ENCODE data around the gene INSYN2A. TPM values are rescaled to one million over a fixed set of nuclear protein-coding genes. Genes with fewer than 3 reads are reported as not detected.

The INSYN2A gene
- polyA plus RNA-seq, 2 of the 4 experiments (the other 2 are of a cell fraction), result 0.25 to 0.54 TPM

DNA sequence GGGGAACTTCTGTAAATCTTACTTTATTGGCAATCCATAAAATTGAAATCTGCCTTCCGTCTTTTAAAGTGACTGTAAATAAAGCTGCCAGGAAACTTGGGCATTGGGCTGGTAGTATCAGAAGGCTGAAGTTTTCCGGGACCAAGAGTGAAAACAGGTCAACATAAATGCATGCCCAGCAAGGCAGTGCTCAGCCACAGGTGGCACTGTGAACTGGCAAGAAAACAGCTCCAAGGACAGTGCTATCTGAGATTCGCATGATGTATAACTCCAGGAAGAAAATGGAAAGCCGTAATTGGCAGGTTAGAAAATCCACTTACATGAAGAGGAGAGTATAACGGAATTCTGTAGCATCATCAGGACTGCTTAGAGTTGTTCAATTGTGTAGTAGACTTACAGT is 1.9 kb upstream of the INSYN2A start:
- peak in 1 of 2 experiments; percentile 43; a peak in 3 of 6 replicates for ATAC-seq
- POLR2A ChIA-PET, result no interaction called here
- FAIRE-seq, result no peak

GRCh38 chr10:127197154-127197432 is 702 bp upstream of the INSYN2A start:
- peak overlapping the region; percentile 62; the same call in 2 of the 3 replicates for H3K4me3 ChIP-seq
- no peak for FAIRE-seq
- peak overlapping the region in 1 of 2 experiments; percentile 87; a peak in 1 of 6 replicates for H3K27ac ChIP-seq
- no peaks in the 10 kb centered on the region for H3K9me3 ChIP-seq
- no peak for DNase-seq (ENCODE audit: low read depth in 1 of 2, low spot score in 1 of 2)
- H3K4me2 ChIP-seq, result peak overlapping the region; percentile 98
- TF ChIP-seq ZFP36 (IDR thresholded peaks at IDR 0.05; ENCODE audit: borderline replicate concordance, partially characterized antibody) (no peak), ZNF302 (CRISPR knock-in tag; IDR thresholded peaks at IDR 0.05) (no peak), RARB (CRISPR knock-in tag; IDR thresholded peaks at IDR 0.05) (no peak), PBX3 (IDR thresholded peaks at IDR 0.05) (no peak), FOSL2 (IDR thresholded peaks at IDR 0.05) (no peak), FOSL2 (CRISPR knock-in tag; IDR thresholded peaks at IDR 0.05) (no peak), JUNB (IDR thresholded peaks at IDR 0.05) (no peak), POLR2A (IDR thresholded peaks at IDR 0.05; ENCODE audit: low read length) (no peak), RAD21 (conservative IDR thresholded peaks at IDR 0.05 in 1 of 2, IDR thresholded peaks at IDR 0.05 in 1 of 2) (no peak), POLR2AphosphoS2 (conservative IDR thresholded peaks at IDR 0.05; ENCODE audit: low read length) (no peak), ZSCAN20 (CRISPR knock-in tag; IDR thresholded peaks at IDR 0.05) (no peak), TFCP2L1 (CRISPR knock-in tag; IDR thresholded peaks at IDR 0.05) (no peak), HOXB5 (CRISPR knock-in tag; IDR thresholded peaks at IDR 0.05) (no peak), FOSB (CRISPR knock-in tag; IDR thresholded peaks at IDR 0.05) (no peak)
- TF ChIP-seq, protein P1, sequence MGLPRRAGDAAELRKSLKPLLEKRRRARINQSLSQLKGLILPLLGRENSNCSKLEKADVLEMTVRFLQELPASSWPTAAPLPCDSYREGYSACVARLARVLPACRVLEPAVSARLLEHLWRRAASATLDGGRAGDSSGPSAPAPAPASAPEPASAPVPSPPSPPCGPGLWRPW (IDR thresholded peaks at IDR 0.05), result no peak
- TF ChIP-seq, protein P2, sequence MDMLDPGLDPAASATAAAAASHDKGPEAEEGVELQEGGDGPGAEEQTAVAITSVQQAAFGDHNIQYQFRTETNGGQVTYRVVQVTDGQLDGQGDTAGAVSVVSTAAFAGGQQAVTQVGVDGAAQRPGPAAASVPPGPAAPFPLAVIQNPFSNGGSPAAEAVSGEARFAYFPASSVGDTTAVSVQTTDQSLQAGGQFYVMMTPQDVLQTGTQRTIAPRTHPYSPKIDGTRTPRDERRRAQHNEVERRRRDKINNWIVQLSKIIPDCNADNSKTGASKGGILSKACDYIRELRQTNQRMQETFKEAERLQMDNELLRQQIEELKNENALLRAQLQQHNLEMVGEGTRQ (IDR thresholded peaks at IDR 0.05), result no peak
- CTCF ChIA-PET, result interaction anchor here (0.9 to 1.4 kb wide), 2 partner anchors 18 to 45 kb away, joined by 3 to 6 read pairs; no protein-coding TSS in a partner anchor
- POLR2A ChIA-PET, result no interaction called here
- WGBS (ENCODE audit: missing lambda C conversion rate), result 78% methylated on average over 4 of the region's 5 CpGs
- H3K4me1 ChIP-seq, result peaks cover 24% of the 10 kb centered on the region
- no peak for ATAC-seq

More for the DNA sequence above, 1.9 kb upstream of the INSYN2A start:
- CTCF ChIA-PET, result interaction anchor here (0.6 to 1.0 kb wide), 4 partner anchors 46 to 497 kb away, joined by 3 read pairs; no protein-coding TSS in a partner anchor
- Histone ChIP-seq H3K9me3 (no peaks in the 10 kb centered on the region), H3K4me3 (no peak overlapping the region), H3K4me2 (no peak overlapping the region), H3K27ac (no peak overlapping the region), H3K4me1 (peaks cover 24% of the 10 kb centered on the region)
- WGBS (ENCODE audit: missing lambda C conversion rate), result 86% methylated on average over 5 of the region's 5 CpGs
- peak in 1 of 2 experiments; percentile 29 for DNase-seq (ENCODE audit: low read depth in 1 of 2, low spot score in 1 of 2)
- TF ChIP-seq, protein P3, sequence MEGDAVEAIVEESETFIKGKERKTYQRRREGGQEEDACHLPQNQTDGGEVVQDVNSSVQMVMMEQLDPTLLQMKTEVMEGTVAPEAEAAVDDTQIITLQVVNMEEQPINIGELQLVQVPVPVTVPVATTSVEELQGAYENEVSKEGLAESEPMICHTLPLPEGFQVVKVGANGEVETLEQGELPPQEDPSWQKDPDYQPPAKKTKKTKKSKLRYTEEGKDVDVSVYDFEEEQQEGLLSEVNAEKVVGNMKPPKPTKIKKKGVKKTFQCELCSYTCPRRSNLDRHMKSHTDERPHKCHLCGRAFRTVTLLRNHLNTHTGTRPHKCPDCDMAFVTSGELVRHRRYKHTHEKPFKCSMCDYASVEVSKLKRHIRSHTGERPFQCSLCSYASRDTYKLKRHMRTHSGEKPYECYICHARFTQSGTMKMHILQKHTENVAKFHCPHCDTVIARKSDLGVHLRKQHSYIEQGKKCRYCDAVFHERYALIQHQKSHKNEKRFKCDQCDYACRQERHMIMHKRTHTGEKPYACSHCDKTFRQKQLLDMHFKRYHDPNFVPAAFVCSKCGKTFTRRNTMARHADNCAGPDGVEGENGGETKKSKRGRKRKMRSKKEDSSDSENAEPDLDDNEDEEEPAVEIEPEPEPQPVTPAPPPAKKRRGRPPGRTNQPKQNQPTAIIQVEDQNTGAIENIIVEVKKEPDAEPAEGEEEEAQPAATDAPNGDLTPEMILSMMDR (IDR thresholded peaks at IDR 0.05), result peak; percentile 24
- TF ChIP-seq HOXB13 (CRISPR knock-in tag; IDR thresholded peaks at IDR 0.05; ENCODE audit: low read depth), result no peak
- no peak for TF ChIP-seq CHD2 (IDR thresholded peaks at IDR 0.05; ENCODE audit: low read length, partially characterized antibody)

DNA sequence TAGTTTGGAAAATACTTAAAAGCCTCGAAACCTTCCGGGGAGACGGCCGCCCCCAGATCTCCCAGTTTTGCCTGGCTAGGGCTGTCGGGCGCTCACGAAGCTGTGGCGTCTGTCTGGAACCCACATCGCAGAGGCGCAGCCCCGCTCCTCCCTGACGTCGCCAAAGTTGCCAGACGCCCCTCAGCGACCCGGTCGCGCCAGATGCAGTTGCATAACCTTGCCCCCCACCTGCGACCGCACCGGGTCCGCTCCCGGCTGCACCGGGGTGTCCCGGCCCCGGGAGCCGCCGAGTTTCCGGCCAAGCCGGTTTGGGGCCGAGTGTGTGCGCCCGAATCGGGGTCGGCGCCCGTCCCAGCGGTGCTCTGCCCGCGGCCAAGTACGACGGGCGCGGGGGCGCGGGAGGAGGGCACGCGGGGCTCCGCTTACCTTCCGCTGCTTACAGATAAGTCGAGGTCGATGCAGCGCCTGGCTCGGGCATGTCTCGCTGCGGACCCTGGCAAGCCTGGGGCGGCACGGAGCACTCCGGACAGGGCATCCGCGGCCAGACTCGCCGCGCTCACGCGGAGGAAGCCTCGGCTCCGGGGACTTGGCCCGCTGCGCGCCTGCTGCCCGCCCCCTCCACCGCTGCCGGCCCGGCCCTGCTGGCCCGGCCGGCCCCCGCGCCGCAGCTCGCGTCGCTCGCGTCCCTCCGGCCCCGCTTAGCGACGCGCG is 665 bp downstream of the INSYN2A start:
- peak; percentile 22 for DNase-seq (ENCODE audit: low read depth in 1 of 2, low spot score in 1 of 2)
- POLR2A ChIA-PET, result no interaction called here
- TF ChIP-seq KDM1A (IDR thresholded peaks at IDR 0.05; ENCODE audit: low read depth), result no peak
- no peak for TF ChIP-seq HOXB13 (CRISPR knock-in tag; IDR thresholded peaks at IDR 0.05; ENCODE audit: low read depth)
- TF ChIP-seq FOSL2 (IDR thresholded peaks at IDR 0.05), result no peak
- TF ChIP-seq FOSL2 (CRISPR knock-in tag; IDR thresholded peaks at IDR 0.05), result no peak
- no peak for TF ChIP-seq POLR2A (IDR thresholded peaks at IDR 0.05; ENCODE audit: low read length)
- no peak for TF ChIP-seq TP53 (CRISPR knock-in tag; IDR thresholded peaks at IDR 0.05)
- no peak for TF ChIP-seq JUN (IDR thresholded peaks at IDR 0.05)
- no peak for TF ChIP-seq HOXB5 (CRISPR knock-in tag; IDR thresholded peaks at IDR 0.05)
- TF ChIP-seq, protein P2 (IDR thresholded peaks at IDR 0.05), result no peak
- TF ChIP-seq, protein P4, sequence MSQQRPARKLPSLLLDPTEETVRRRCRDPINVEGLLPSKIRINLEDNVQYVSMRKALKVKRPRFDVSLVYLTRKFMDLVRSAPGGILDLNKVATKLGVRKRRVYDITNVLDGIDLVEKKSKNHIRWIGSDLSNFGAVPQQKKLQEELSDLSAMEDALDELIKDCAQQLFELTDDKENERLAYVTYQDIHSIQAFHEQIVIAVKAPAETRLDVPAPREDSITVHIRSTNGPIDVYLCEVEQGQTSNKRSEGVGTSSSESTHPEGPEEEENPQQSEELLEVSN (IDR thresholded peaks at IDR 0.05; ENCODE audit: borderline replicate concordance, low read depth), result 0 out of 2 replicates have a peak, but pooled peaks have one; percentile 20
- TF ChIP-seq SMC3 (IDR thresholded peaks at IDR 0.05), result no peak
- TF ChIP-seq TFCP2L1 (CRISPR knock-in tag; IDR thresholded peaks at IDR 0.05), result no peak
- TF ChIP-seq POLR2AphosphoS2 (conservative IDR thresholded peaks at IDR 0.05; ENCODE audit: low read length), result no peak
- TF ChIP-seq ELK1 (IDR thresholded peaks at IDR 0.05; ENCODE audit: low read depth, low read length), result no peak
- TF ChIP-seq RFX5 (IDR thresholded peaks at IDR 0.05), result no peak
- TF ChIP-seq MAFK (IDR thresholded peaks at IDR 0.05; ENCODE audit: partially characterized antibody), result no peak

More for the DNA sequence above, 665 bp downstream of the INSYN2A start:
- H3K4me2 ChIP-seq, result peak overlapping the region; percentile 98
- WGBS (ENCODE audit: missing lambda C conversion rate), result 20% methylated on average over 4 of the region's 91 CpGs
- no peak for FAIRE-seq
- H3K4me3 ChIP-seq, result peak overlapping the region; percentile 62
- CTCF ChIA-PET, result interaction anchor here (1.4 kb wide), 1 partner anchor 20 kb away, joined by 6 read pairs; no protein-coding TSS in a partner anchor
- peak overlapping the region; percentile 56 to 87 for H3K27ac ChIP-seq
- peak; percentile 49 to 56 for ATAC-seq
- H3K9me3 ChIP-seq, result no peaks in the 10 kb centered on the region
- H3K4me1 ChIP-seq, result peaks cover 24% of the 10 kb centered on the region

Data from A549 (cell line).